NCI-H1417 treated with DMSO at 0.1 percent for 48 hours (cell line): ENCODE measurements around the gene ESRP2.

Experiments used
- DNase-seq: peaks from one replicate; lab custom pipeline; 2025; lab: John Stamatoyannopoulos, UW

Gene ESRP2

GRCh38 chr16:68263559-68264127, 27.7 kb upstream of the ESRP2 start:
- DNase-seq = no peak

- no peak for DNase-seq
Observed at GRCh38 chr16:68259007-68259825, 23.3 kb upstream of the ESRP2 start.

- DNase-seq = no peak
Observed at GRCh38 chr16:68257906-68258800, 22.2 kb upstream of the ESRP2 start.

GRCh38 chr16:68257251-68257905, 21.5 kb upstream of the ESRP2 start:
- no peak for DNase-seq

GRCh38 chr16:68255712-68256111, 19.8 kb upstream of the ESRP2 start:
- no peak for DNase-seq

- no peak for DNase-seq
Observed at GRCh38 chr16:68253721-68254120, 17.8 kb upstream of the ESRP2 start.

GRCh38 chr16:68252383-68252782, 16.5 kb upstream of the ESRP2 start:
- no peak for DNase-seq

GRCh38 chr16:68251832-68252231, 15.9 kb upstream of the ESRP2 start:
- no peak for DNase-seq

GRCh38 chr16:68250951-68251350, 15.0 kb upstream of the ESRP2 start:
- no peak for DNase-seq

- DNase-seq = no peak
Observed at GRCh38 chr16:68249371-68249770, 13.4 kb upstream of the ESRP2 start.

GRCh38 chr16:68247932-68248331, 12.0 kb upstream of the ESRP2 start:
- no peak for DNase-seq

GRCh38 chr16:68247400-68247799, 11.5 kb upstream of the ESRP2 start:
- DNase-seq = no peak

- DNase-seq = no peak
Observed at GRCh38 chr16:68246666-68247065, 10.7 kb upstream of the ESRP2 start.

GRCh38 chr16:68246121-68246520, 10.2 kb upstream of the ESRP2 start:
- no peak for DNase-seq

- DNase-seq = no peak
Observed at GRCh38 chr16:68244903-68245853, 9.3 kb upstream of the ESRP2 start, which contains the start of gene PLA2G15. Gene PLA2G15, plus strand, starts transcription at chr16:68245373. Its CDS starts 54 bp downstream, at chr16:68245427.

GRCh38 chr16:68244481-68244902, 8.6 kb upstream of the ESRP2 start:
- DNase-seq = no peak

- DNase-seq = no peak
Observed at GRCh38 chr16:68242926-68243858, 7.3 kb upstream of the ESRP2 start.

GRCh38 chr16:68242085-68242484, 6.2 kb upstream of the ESRP2 start:
- no peak for DNase-seq

- DNase-seq = no peak
Observed at GRCh38 chr16:68238029-68238345, 2.1 kb upstream of the ESRP2 start.
